GM12878 (cell line): ENCODE measurements around the gene STXBP2. TPM values are rescaled to one million over a fixed set of nuclear protein-coding genes. Genes with fewer than 3 reads are reported as not detected.

Experiments used
- CEBPB ChIP-seq, 2 experiments: fragments of 150-350 bp in 1 of 2; IDR thresholded peaks; 2 replicates each; pipeline ENCODE4 v1.6.1; 2012 to 2014; ENCODE audit warnings: low read depth in 2 of 2, low read length in 2 of 2, borderline replicate concordance in 1 of 2, inconsistent platforms in 1 of 2
- CREM ChIP-seq: IDR thresholded peaks from 2 replicates; pipeline ENCODE4 v1.6.1; 2014; ENCODE audit warnings: antibody characterized with exemption, low read depth
- EED ChIP-seq: sonication (generic); IDR thresholded peaks from 2 replicates; pipeline ENCODE4 v1.6.1; 2016; ENCODE audit warnings: antibody characterized with exemption, low read depth
- EP300 ChIP-seq, 2 experiments: fragments of 150-350 bp in 1 of 2; IDR thresholded peaks; 2 replicates each; pipeline ENCODE4 v1.6.1; 2011 to 2012; ENCODE audit warnings: low read depth in 2 of 2, low read length in 2 of 2, borderline replicate concordance in 1 of 2, improper control_type of control experiment in 1 of 2, inconsistent platforms in 1 of 2; ENCODE audit not compliant: control insufficient read depth in 1 of 2
- GABPA ChIP-seq: IDR thresholded peaks from 2 replicates; pipeline ENCODE4 v1.6.1; 2014; ENCODE audit warnings: antibody characterized with exemption, low read depth, mild to moderate bottlenecking, inconsistent platforms
- HDAC6 ChIP-seq: fragments of 200-600 bp; sonication (generic); IDR thresholded peaks from one replicate; pipeline ENCODE4 v1.8.0; 2017; ENCODE audit warnings: antibody characterized with exemption; ENCODE audit not compliant: unreplicated experiment
- HSF1 ChIP-seq: fragments of 150-350 bp; IDR thresholded peaks from 2 replicates; pipeline ENCODE4 v1.6.1; 2014; ENCODE audit warnings: mild to moderate bottlenecking, low read depth, low read length
- IKZF2 ChIP-seq, 2 experiments: fragments of 450-650 bp; IDR thresholded peaks; 2 replicates each; pipeline ENCODE4 v1.6.1; 2017; ENCODE audit warnings: mild to moderate bottlenecking in 2 of 2, moderate library complexity in 2 of 2
- KDM1A ChIP-seq: fragments of 200-600 bp; sonication (generic); IDR thresholded peaks from 2 replicates; pipeline ENCODE4 v1.6.1; 2016; ENCODE audit warnings: borderline replicate concordance
- MXI1 ChIP-seq: fragments of 150-350 bp; IDR thresholded peaks from 2 replicates; pipeline ENCODE4 v1.6.1; 2011; ENCODE audit warnings: low read depth, mild to moderate bottlenecking, inconsistent platforms, low read length, improper control_type of control experiment
- NFYA ChIP-seq: IDR thresholded peaks from 2 replicates; pipeline ENCODE4 v1.6.1; 2011; ENCODE audit warnings: low read depth, mild to moderate bottlenecking, low read length, improper control_type of control experiment, borderline replicate concordance
- NKRF ChIP-seq: fragments of 450-650 bp; conservative IDR thresholded peaks from 2 replicates; pipeline ENCODE4 v1.6.1; 2017; ENCODE audit warnings: mild to moderate bottlenecking, moderate library complexity
- NR2C2 ChIP-seq: IDR thresholded peaks from 2 replicates; pipeline ENCODE4 v1.6.1; 2011; ENCODE audit warnings: borderline replicate concordance, low read depth; ENCODE audit not compliant: control insufficient read depth, insufficient read length
- PAX5 ChIP-seq: IDR thresholded peaks from 2 replicates; pipeline ENCODE4 v1.6.1; 2011; ENCODE audit warnings: low read depth, low read length, borderline replicate concordance
- PBX3 ChIP-seq: IDR thresholded peaks from 2 replicates; pipeline ENCODE4 v1.6.1; 2011; ENCODE audit warnings: mild to moderate bottlenecking, low read depth, low read length, moderate library complexity; ENCODE audit not compliant: insufficient replicate concordance
- RB1 ChIP-seq: fragments of 450-650 bp; formaldehyde crosslinking; IDR thresholded peaks from 2 replicates; pipeline ENCODE4 v1.6.1; 2017; ENCODE audit warnings: mild to moderate bottlenecking, borderline replicate concordance
- RCOR1 ChIP-seq: conservative IDR thresholded peaks from 2 replicates; pipeline ENCODE4 v1.6.1; 2012; ENCODE audit warnings: low read depth, low read length, improper control_type of control experiment
- STAT1 ChIP-seq: fragments of 450-650 bp; conservative IDR thresholded peaks from 2 replicates; pipeline ENCODE4 v1.6.1; 2014; ENCODE audit warnings: antibody characterized with exemption, mild to moderate bottlenecking
- TCF3 ChIP-seq: IDR thresholded peaks from 2 replicates; pipeline ENCODE4 v1.6.1; 2012; ENCODE audit warnings: low read depth, mild to moderate bottlenecking, low read length, borderline replicate concordance; ENCODE audit not compliant: insufficient read depth
- USF2 ChIP-seq: IDR thresholded peaks from 2 replicates; pipeline ENCODE4 v1.6.1; 2011; ENCODE audit warnings: low read depth, low read length, improper control_type of control experiment, borderline replicate concordance
- YY1 ChIP-seq: IDR thresholded peaks from 2 replicates; pipeline ENCODE4 v1.6.1; 2011; ENCODE audit warnings: low read depth, mild to moderate bottlenecking, low read length
- ZZZ3 ChIP-seq: IDR thresholded peaks from 2 replicates; pipeline ENCODE4 v1.6.1; 2011; ENCODE audit warnings: low read depth; ENCODE audit not compliant: control insufficient read depth, insufficient read length
- polyA plus RNA-seq, 11 experiments: library from polyadenylated mRNA; depleted of rRNA in 4 of 11; unstranded in 6 of 11; stranded (reverse) in 5 of 11; fragments of >200 nt; fragmentation: Nextera tagmentation in 4 of 11; fragmentation: Illumina TruSeq in 1 of 11; extraction: Ambion mirVana in 4 of 11; extraction: Trizol in 1 of 11; gene quantifications; 1 replicate in 1 of 11; 2 replicates in 10 of 11; pipeline versions ENCODE4 v1.2.1 to v1.2.3, GENCODE V29; 2011 to 2016; ENCODE audit warnings: inconsistent platforms in 2 of 11, missing spikeins in 2 of 11, low read depth in 1 of 11
- total RNA-seq, 4 experiments: library from RNA; depleted of rRNA in 3 of 4; stranded (reverse); fragments of >200 nt in 3 of 4; fragmentation: Illumina TruSeq in 1 of 4; extraction: Trizol in 1 of 4; gene quantifications; 2 replicates each; pipeline versions ENCODE4 v1.2.1 to v1.2.3, GENCODE V29; 2013 to 2021
- TF ChIP-seq, protein P1 (sequence below): IDR thresholded peaks from 2 replicates; pipeline ENCODE4 v1.6.1; 2012; ENCODE audit warnings: low read length, inconsistent platforms

Gene STXBP2
- total and polyA plus RNA-seq, 10 of the 15 experiments (the other 5 are each of a cell fraction or from before 2014, with no cell fraction given) = 2.6 to 111 (median 61.4) TPM

- TF ChIP-seq CEBPB (IDR thresholded peaks at IDR 0.05; ENCODE audit: borderline replicate concordance in 1 of 2, low read depth in 2 of 2, low read length in 2 of 2) (no peak), STAT1 (0 out of 2 replicates have a peak, but pooled peaks have one; percentile 49), YY1 (peak; percentile 90), CREM (no peak), ZZZ3 (no peak), IKZF2 (IDR thresholded peaks at IDR 0.05) (no peak), TCF3 (0 out of 2 replicates have a peak, but pooled peaks have one; percentile 10), NKRF (peak; percentile 55; the same call in 1 of the 2 replicates), EED (no peak), GABPA (no peak), KDM1A (no peak), MXI1 (peak; percentile 18; the same call in 1 of the 2 replicates), NR2C2 (no peak), HSF1 (no peak), NFYA (no peak), USF2 (no peak), HDAC6 (no peak), PAX5 (no peak; the same call in 1 of the 2 replicates), RB1 (peak; percentile 85; the same call in 1 of the 2 replicates), RCOR1 (no peak), PBX3 (no peak), EP300 (IDR thresholded peaks at IDR 0.05; ENCODE audit: borderline replicate concordance in 1 of 2, control insufficient read depth in 1 of 2, low read depth in 2 of 2, low read length in 2 of 2) (no peak)
- TF ChIP-seq, protein P1, sequence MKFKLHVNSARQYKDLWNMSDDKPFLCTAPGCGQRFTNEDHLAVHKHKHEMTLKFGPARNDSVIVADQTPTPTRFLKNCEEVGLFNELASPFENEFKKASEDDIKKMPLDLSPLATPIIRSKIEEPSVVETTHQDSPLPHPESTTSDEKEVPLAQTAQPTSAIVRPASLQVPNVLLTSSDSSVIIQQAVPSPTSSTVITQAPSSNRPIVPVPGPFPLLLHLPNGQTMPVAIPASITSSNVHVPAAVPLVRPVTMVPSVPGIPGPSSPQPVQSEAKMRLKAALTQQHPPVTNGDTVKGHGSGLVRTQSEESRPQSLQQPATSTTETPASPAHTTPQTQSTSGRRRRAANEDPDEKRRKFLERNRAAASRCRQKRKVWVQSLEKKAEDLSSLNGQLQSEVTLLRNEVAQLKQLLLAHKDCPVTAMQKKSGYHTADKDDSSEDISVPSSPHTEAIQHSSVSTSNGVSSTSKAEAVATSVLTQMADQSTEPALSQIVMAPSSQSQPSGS = no peak
Observed at GRCh38 chr19:7680606-7681339, 43.9 kb downstream of the STXBP2 start, which contains the start of gene TRAPPC5 (continued).
